H1 (cell line): ENCODE measurements around the gene MOV10L1. TPM values are rescaled to one million over a fixed set of nuclear protein-coding genes. Genes with fewer than 3 reads are reported as not detected.

Experiments
- CHD7 ChIP-seq: fragments of 300-600 bp; sonication (generic); IDR thresholded peaks from 2 replicates; pipeline ENCODE4 v1.7.1; 2012; ENCODE audit warnings: low read length, moderate library complexity, mild to moderate bottlenecking, inconsistent platforms; ENCODE audit not compliant: insufficient replicate concordance
- CREB1 ChIP-seq: IDR thresholded peaks from 2 replicates; pipeline ENCODE4 v1.6.1; 2012; ENCODE audit warnings: inconsistent platforms
- E2F6 ChIP-seq: IDR thresholded peaks from 2 replicates; pipeline ENCODE4 v1.6.1; 2012; ENCODE audit warnings: inconsistent platforms
- FOSL1 ChIP-seq: IDR thresholded peaks from 2 replicates; pipeline ENCODE4 v1.6.1; 2011; ENCODE audit warnings: mild to moderate bottlenecking, low read depth, low read length, moderate library complexity; ENCODE audit not compliant: insufficient read depth
- GTF2F1 ChIP-seq: IDR thresholded peaks from 2 replicates; pipeline ENCODE4 v1.6.1; 2012; ENCODE audit warnings: low read depth, low read length, improper control_type of control experiment, borderline replicate concordance
- JUND ChIP-seq: IDR thresholded peaks from 2 replicates; pipeline ENCODE4 v1.6.1; 2011; ENCODE audit warnings: mild to moderate bottlenecking, improper control_type of control experiment, low read length
- POLR2A ChIP-seq, 2 experiments: IDR thresholded peaks; 1 replicate in 1 of 2; 2 replicates in 1 of 2; pipeline ENCODE4 v1.6.1; 2011; ENCODE audit warnings: low read depth in 2 of 2, low read length in 2 of 2, mild to moderate bottlenecking in 2 of 2; ENCODE audit errors: control extremely low read depth in 1 of 2
- RXRA ChIP-seq: IDR thresholded peaks from 2 replicates; pipeline ENCODE4 v1.6.1; 2011; ENCODE audit warnings: low read depth, mild to moderate bottlenecking, low read length, moderate library complexity; ENCODE audit not compliant: insufficient read depth
- ZNF274 ChIP-seq: IDR thresholded peaks from 2 replicates; pipeline ENCODE4 v1.7.0; 2012; ENCODE audit warnings: low read length, borderline replicate concordance; ENCODE audit errors: extremely low read depth
- polyA plus RNA-seq, 7 experiments: library from polyadenylated mRNA; depleted of rRNA in 3 of 7; stranded (reverse) in 5 of 7; unstranded in 2 of 7; fragments of >200 nt in 5 of 7; fragments of 200-250 nt in 2 of 7; gene quantifications; 1 replicate in 5 of 7; 2 replicates in 1 of 7; 4 replicates in 1 of 7; pipeline versions ENCODE4 v1.2.1 to v1.2.3, GENCODE V29; 2011 to 2013; ENCODE audit warnings: missing spikeins in 2 of 7, mixed read lengths in 2 of 7
- total RNA-seq: library from RNA; stranded (reverse); fragmentation: NEBNext Ultra II Directional; extraction: Animal tissue kit (Norgen Biotek cat#: 25700); gene quantifications from 2 replicates; pipeline ENCODE4 v1.2.1, GENCODE V29; 2021
- TF ChIP-seq, protein P1 (sequence below): IDR thresholded peaks from 2 replicates; pipeline ENCODE4 v1.6.1; 2012; ENCODE audit warnings: inconsistent platforms

The MOV10L1 gene
- total and polyA plus RNA-seq, 2 of the 8 experiments (the other 6 are each of a cell fraction or from before 2014, with no cell fraction given) = 0.32 TPM; not detected in 1

- TF ChIP-seq CHD7 (no peak), RXRA (no peak), POLR2A (IDR thresholded peaks at IDR 0.05; ENCODE audit: control extremely low read depth in 1 of 2, low read depth in 2 of 2, low read length in 2 of 2) (no peak), CREB1 (0 out of 2 replicates have a peak, but pooled peaks have one; percentile 15), JUND (no peak), ZNF274 (no peak), FOSL1 (no peak), E2F6 (peak; percentile 84), GTF2F1 (no peak)
- TF ChIP-seq, protein P1, sequence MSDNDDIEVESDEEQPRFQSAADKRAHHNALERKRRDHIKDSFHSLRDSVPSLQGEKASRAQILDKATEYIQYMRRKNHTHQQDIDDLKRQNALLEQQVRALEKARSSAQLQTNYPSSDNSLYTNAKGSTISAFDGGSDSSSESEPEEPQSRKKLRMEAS = peak; percentile 65
These were observed at the start of gene MOV10L1 (continued) for GRCh38 chr22:50089682-50090411.
